ENCODE data around the gene MGAT5.

MGAT5 gene

DNA sequence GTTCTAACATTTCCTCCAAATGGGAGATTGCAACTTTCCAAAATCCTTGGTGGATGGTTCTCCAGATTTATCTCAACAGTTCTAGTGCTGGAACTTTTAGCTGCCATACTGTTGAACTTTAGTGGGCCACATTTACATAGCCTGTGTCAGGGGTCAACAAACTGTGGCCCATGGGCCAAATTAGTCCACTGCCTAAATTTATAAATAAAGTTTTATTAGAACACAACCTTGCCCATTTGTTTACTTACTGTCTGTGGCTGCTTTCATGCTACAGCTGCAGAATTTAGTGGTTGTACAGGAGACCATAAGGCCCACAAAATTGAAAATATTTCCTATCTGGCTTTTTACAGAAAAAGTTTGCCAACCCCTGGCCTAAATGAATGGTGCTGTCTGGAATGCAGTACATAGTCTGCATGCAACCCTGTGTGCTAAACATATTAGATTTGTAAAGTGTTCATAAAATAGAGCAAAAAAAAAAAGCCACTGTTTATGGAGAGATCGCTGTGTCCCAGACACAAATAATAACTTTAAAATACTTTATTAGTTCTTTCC, 30.3 kb downstream of the MGAT5 start:
- Mint-ChIP-seq H3K4me1 (peaks cover 32% of the 10 kb centered on the region), H3K4me3 (no peak overlapping the region), H3K27ac (no peak overlapping the region), H3K36me3 (ENCODE audit: low read depth) (no peaks in the 10 kb centered on the region), H3K27me3 (ENCODE audit: low read depth, poor library complexity) (no peaks in the 10 kb centered on the region), H3K9me3 (no peaks in the 10 kb centered on the region)
- no peak for TF ChIP-seq CTCF (IDR thresholded peaks at IDR 0.05)
- DNase-seq = no peak

- no peak for TF ChIP-seq CTCF (IDR thresholded peaks at IDR 0.05)
- no peak overlapping the region for H3K4me3 Mint-ChIP-seq
These were observed 33.5 kb downstream of the MGAT5 start for GRCh38 chr2:134287323-134287722.

DNA sequence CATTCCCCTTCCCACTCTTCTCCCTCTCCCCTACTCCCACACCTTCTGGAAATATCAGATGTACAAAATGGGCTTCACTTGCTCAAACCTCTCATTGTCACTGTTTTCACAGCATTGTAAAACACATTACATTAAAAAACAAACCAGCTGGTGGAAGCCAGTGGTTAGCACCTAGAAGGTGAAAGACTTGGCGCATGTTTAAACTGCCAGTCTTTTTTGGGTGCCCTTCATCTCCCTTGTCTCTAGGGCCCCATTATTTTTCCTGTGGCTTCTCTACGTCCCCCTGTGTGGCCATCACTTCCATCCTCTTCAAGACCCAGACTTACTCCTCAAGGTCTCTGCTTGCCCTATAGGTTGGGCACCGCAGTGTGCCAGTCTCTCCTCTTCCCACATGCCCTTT, 34.9 kb downstream of the MGAT5 start:
- Mint-ChIP-seq H3K27me3 (ENCODE audit: low read depth, poor library complexity) (no peaks in the 10 kb centered on the region), H3K27ac (no peak overlapping the region)

More at GRCh38 chr2:134287323-134287722, 33.5 kb downstream of the MGAT5 start:
- peaks cover 32% of the 10 kb centered on the region for H3K4me1 Mint-ChIP-seq
- no peak overlapping the region for H3K27ac Mint-ChIP-seq
- no peak for DNase-seq
- peaks cover under 1% of the 10 kb centered on the region for H3K36me3 Mint-ChIP-seq (ENCODE audit: low read depth)
- H3K9me3 Mint-ChIP-seq = no peaks in the 10 kb centered on the region
- H3K27me3 Mint-ChIP-seq (ENCODE audit: low read depth, poor library complexity) = no peaks in the 10 kb centered on the region

DNA sequence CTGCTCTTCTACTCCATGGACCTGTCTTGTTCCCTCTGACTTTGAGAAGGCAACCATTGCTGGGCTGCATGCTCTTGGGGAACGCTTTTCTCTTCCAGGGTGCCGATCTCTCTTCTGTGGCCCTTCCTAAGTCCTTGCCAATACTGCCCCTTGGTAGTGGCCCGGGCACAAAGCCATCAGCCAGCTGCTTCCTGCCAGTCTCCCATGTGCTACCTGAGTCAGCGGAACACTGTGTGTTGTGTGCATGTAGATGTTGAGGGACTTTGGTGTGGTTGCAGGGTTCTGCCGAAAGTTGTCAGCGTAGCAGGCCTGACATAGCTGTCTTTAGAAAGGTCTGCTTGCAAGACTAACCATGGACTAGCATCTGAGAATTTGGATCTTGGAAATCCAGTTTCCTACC, 35.4 kb downstream of the MGAT5 start:
- TF ChIP-seq CTCF (IDR thresholded peaks at IDR 0.05) = no peak
- Mint-ChIP-seq H3K27ac (no peak overlapping the region), H3K36me3 (ENCODE audit: low read depth) (peaks cover 4% of the 10 kb centered on the region), H3K4me3 (no peak overlapping the region), H3K27me3 (ENCODE audit: low read depth, poor library complexity) (no peaks in the 10 kb centered on the region), H3K4me1 (peaks cover 14% of the 10 kb centered on the region), H3K9me3 (no peaks in the 10 kb centered on the region)
- no peak for DNase-seq

More for the DNA sequence above, 34.9 kb downstream of the MGAT5 start:
- Mint-ChIP-seq H3K4me1 (peaks cover 17% of the 10 kb centered on the region), H3K9me3 (no peaks in the 10 kb centered on the region), H3K36me3 (ENCODE audit: low read depth) (peaks cover 4% of the 10 kb centered on the region), H3K4me3 (no peak overlapping the region)
- TF ChIP-seq CTCF (IDR thresholded peaks at IDR 0.05) = no peak
- DNase-seq = no peak

DNA sequence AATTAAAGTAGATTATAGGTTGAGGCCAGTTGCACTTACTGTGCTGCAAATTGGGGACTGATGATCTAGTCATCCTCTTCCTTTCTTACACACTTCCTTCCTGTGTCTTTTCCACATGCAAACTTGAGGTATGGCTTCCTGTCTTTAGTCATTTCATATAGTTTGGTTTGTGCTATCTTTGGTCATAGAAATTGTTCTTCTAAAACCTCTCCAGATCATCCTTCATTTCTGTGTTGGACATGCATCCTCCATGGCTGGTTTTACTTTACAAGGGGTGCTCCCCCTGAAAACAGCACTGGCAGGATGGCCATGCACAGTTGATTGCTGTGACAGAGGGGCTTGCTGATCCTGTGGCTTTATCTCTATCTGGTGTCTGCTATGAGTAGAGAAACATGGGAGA, 36.5 kb downstream of the MGAT5 start:
- Mint-ChIP-seq H3K27me3 (ENCODE audit: low read depth, poor library complexity) (no peaks in the 10 kb centered on the region), H3K4me1 (peaks cover 9% of the 10 kb centered on the region), H3K27ac (no peak overlapping the region), H3K4me3 (no peak overlapping the region), H3K9me3 (no peaks in the 10 kb centered on the region), H3K36me3 (ENCODE audit: low read depth) (peaks cover 4% of the 10 kb centered on the region)
- DNase-seq = no peak
- TF ChIP-seq CTCF (IDR thresholded peaks at IDR 0.05) = no peak

GRCh38 chr2:134292514-134292913, 38.6 kb downstream of the MGAT5 start:
- H3K9me3 Mint-ChIP-seq = no peaks in the 10 kb centered on the region
- no peaks in the 10 kb centered on the region for H3K4me1 Mint-ChIP-seq
- H3K36me3 Mint-ChIP-seq (ENCODE audit: low read depth) = peaks cover 11% of the 10 kb centered on the region
- no peak for DNase-seq
- no peak overlapping the region for H3K4me3 Mint-ChIP-seq
- no peaks in the 10 kb centered on the region for H3K27me3 Mint-ChIP-seq (ENCODE audit: low read depth, poor library complexity)
- no peak overlapping the region for H3K27ac Mint-ChIP-seq
- TF ChIP-seq CTCF (IDR thresholded peaks at IDR 0.05) = no peak

Data from nephron progenitor cell (in vitro differentiated cells).